Measurements from ENCODE around the gene HTRA3. TPM values are rescaled to one million over a fixed set of nuclear protein-coding genes. Genes with fewer than 3 reads are reported as not detected.

The HTRA3 gene
- total RNA-seq, 2 donors from 2014 or later, result not detected

DNA sequence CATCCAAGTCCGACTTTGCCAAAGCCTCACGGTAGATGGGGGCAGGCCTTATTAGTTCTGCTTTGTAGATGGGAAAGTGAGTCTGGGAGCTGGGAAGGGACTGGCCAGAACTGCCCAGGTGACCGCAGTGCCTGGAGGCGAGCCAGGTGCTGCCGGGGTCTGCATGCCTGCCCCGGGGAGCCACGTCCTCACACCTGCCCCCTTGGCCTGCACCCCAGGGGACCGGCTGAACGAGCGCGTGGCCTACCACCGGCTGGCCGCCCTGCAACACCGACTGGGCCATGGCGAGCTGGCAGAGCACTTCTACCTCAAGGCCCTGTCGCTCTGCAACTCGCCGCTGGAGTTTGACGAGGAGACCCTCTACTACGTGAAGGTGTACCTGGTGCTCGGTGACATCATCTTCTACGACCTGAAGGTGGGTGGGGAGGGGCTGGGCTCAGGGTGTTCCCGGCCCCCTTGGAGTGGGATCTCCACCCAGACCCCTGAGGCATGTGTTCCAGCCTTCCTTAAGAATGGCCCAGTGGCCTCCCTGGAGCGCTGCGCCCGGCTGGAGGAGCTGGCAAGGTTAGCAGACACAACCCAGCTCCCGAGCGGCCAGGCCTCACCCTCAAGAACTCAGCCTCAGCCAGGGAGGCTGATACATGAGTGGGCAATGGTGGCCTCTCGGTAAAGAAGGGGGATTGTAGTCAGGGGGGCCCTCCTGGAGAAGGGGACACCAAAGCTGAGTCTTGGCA, 32.1 kb upstream of the HTRA3 start:
- H3K36me3 Mint-ChIP-seq (ENCODE audit: insufficient read depth in 2 of 2), result no peaks in the 10 kb centered on the region
- no peak overlapping the region for H3K27ac Mint-ChIP-seq
- no peak for ATAC-seq (replicated peaks in 1 of 2)
- DNase-seq, result no peak
- H3K9me3 Mint-ChIP-seq, result no peaks in the 10 kb centered on the region
- no peaks in the 10 kb centered on the region for H3K4me1 Mint-ChIP-seq (ENCODE audit: low read depth)
- H3K4me3 Mint-ChIP-seq, result no peak overlapping the region
- no peaks in the 10 kb centered on the region for H3K27me3 Mint-ChIP-seq (ENCODE audit: low read depth)

DNA sequence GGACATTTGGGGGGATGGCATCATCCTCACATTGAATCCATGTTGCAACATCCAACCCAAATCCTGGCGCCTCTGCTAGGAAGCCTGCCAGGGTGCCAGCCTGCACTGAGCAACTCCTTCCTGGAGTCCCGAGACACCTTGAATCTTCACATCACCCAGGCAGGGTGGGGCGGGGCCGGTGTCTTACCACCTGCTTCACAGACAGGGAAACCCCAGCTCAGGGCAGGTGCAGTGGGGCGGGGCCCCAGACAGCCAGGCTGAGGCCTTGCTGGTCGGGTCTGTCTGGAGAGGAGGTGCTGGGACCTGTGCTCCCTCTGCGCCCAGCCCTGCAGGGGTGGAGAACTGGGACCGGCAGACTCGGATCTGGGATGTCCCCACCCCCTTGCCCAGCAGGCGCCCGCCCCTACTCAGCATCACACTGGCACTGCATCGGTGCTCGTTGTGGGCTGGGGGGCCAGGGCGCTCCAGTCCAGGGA, 31.5 kb upstream of the HTRA3 start:
- H3K9me3 Mint-ChIP-seq, result no peaks in the 10 kb centered on the region
- no peaks in the 10 kb centered on the region for H3K27me3 Mint-ChIP-seq (ENCODE audit: low read depth)
- H3K27ac Mint-ChIP-seq, result no peak overlapping the region
- no peak overlapping the region for H3K4me3 Mint-ChIP-seq
- ATAC-seq (replicated peaks in 1 of 2) (no peak), DNase-seq (no peak)
- no peaks in the 10 kb centered on the region for H3K36me3 Mint-ChIP-seq (ENCODE audit: insufficient read depth in 2 of 2)
- no peaks in the 10 kb centered on the region for H3K4me1 Mint-ChIP-seq (ENCODE audit: low read depth)

DNA sequence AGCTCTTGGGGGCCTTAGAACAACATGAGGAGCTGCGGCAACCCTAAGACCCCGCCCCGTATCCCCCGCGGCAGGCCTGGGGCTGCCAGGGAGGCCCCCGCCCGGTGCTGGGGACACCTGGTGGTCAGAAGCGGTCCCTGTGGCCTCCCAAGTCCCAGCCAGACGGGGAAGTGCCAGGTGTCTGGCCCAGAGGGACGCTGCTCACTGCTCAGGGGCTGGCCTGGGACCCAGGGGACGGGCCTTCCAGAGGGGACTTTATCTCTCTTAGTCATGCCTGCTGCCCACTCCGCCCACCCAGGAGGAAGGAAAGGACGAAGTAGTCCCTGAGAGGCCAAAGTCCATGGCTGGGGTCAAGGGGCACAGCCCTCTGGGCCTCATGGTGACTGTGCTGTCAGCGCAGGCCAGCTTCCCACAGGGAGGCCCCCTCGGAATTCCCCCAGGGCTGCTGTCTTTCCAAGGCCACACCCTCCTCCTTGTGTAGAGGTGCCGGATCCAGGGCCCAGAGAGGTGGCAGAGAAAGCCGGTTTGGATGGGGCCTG, 31.0 kb upstream of the HTRA3 start:
- Mint-ChIP-seq H3K27ac (no peak overlapping the region), H3K9me3 (no peaks in the 10 kb centered on the region), H3K36me3 (ENCODE audit: insufficient read depth in 2 of 2) (no peaks in the 10 kb centered on the region), H3K27me3 (ENCODE audit: low read depth) (no peaks in the 10 kb centered on the region), H3K4me1 (ENCODE audit: low read depth) (no peaks in the 10 kb centered on the region), H3K4me3 (no peak overlapping the region)
- ATAC-seq (replicated peaks in 1 of 2) (no peak), DNase-seq (no peak)

DNA sequence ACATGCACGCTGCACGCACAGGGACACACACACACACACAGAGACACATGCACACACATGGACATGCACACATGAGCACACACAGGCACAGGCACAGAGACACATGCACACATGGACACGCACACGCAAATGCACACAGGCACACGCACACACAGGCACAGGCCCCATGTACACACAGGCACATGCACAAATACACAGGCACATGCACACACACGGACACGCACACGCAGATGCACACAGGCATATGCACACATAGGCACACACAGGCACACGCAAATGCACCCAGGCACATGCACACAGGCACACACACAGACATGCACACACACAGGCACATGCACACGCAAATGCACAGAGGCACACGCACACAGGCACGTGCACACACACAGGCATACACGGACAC, 30.3 kb upstream of the HTRA3 start:
- ATAC-seq (replicated peaks in 1 of 2) (no peak), DNase-seq (no peak)
- H3K9me3 Mint-ChIP-seq, result no peaks in the 10 kb centered on the region
- H3K27me3 Mint-ChIP-seq (ENCODE audit: low read depth), result no peaks in the 10 kb centered on the region
- H3K4me3 Mint-ChIP-seq, result no peak overlapping the region
- H3K27ac Mint-ChIP-seq, result no peak overlapping the region
- H3K36me3 Mint-ChIP-seq (ENCODE audit: insufficient read depth in 2 of 2), result no peaks in the 10 kb centered on the region
- no peaks in the 10 kb centered on the region for H3K4me1 Mint-ChIP-seq (ENCODE audit: low read depth)

GRCh38 chr4:8239661-8240060, 29.9 kb upstream of the HTRA3 start:
- Mint-ChIP-seq H3K27me3 (ENCODE audit: low read depth) (no peaks in the 10 kb centered on the region), H3K27ac (no peak overlapping the region), H3K4me3 (no peak overlapping the region), H3K9me3 (no peaks in the 10 kb centered on the region), H3K36me3 (ENCODE audit: insufficient read depth in 2 of 2) (no peaks in the 10 kb centered on the region), H3K4me1 (ENCODE audit: low read depth) (no peaks in the 10 kb centered on the region)
- DNase-seq (no peak), ATAC-seq (replicated peaks in 1 of 2) (no peak)

DNA sequence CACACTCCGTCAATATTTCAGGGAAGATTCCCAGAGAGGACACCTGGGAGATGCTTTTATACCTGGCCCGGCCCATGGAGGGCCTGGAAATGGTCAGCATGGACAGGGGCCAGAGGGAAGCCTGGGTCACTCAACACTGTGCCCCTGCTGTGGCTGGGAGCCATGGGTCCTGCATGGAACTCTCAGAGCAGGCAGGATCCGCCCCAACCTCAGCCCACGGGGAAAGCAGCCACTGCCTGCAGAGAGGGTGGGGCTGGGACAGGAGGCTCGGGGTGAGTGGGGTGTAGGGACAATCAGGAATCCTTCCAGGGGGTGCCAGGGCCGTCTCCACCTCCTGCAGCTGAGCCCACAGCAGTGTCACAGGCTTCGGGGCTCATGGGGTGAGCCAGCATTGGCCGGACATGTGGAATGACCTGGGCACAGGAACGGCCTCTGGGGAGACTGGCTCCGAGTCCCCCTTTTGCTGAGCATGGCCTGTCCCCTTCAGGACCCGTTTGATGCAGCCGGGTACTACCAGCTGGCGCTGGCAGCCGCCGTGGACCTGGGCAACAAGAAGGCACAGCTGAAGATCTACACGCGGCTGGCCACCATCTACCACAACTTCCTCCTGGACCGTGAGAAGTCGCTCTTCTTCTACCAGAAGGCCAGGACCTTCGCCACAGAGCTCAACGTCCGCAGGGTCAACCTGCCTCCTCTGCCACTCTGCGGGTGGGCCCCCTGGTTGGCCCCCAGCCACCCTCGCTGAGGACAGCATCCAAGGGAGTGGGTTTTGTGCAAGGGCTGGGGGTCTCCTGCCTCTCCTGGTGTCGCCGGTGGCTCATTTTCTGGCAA, 29.1 kb upstream of the HTRA3 start:
- Mint-ChIP-seq H3K4me1 (ENCODE audit: low read depth) (no peaks in the 10 kb centered on the region), H3K4me3 (no peak overlapping the region), H3K36me3 (ENCODE audit: insufficient read depth in 2 of 2) (no peaks in the 10 kb centered on the region), H3K27me3 (ENCODE audit: low read depth) (no peaks in the 10 kb centered on the region), H3K27ac (no peak overlapping the region), H3K9me3 (no peaks in the 10 kb centered on the region)
- DNase-seq (no peak), ATAC-seq (replicated peaks in 1 of 2) (no peak)

DNA sequence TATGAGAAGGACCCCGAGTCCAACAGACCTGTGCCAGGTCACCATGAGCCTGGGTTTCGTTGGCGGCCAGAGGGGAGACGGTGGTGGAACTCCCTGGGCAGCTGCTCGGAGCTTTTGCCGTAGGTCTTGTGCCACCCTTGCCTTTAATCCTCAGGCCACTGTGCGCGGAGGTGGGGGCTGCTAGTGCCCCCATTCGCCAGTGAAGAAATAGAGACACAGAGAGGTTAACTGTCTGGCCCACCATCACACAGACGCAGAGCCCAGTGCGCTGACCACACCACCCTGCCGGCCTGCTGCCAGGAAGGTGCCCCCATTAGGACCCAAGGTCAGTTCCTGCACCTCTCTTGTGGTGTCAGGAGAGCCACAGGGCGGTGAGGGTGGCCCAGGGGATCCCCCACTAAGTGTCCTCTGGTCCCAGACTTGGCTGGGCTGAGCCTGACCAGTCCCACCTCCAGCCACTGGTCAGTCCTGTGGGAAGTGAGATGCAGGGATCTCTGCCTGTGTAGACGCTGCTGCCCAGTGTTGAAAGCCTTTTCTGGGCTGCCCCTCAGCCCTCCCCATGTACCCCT, 28.3 kb upstream of the HTRA3 start:
- no peaks in the 10 kb centered on the region for H3K27me3 Mint-ChIP-seq (ENCODE audit: low read depth)
- H3K27ac Mint-ChIP-seq, result no peak overlapping the region
- H3K36me3 Mint-ChIP-seq (ENCODE audit: insufficient read depth in 2 of 2), result no peaks in the 10 kb centered on the region
- no peaks in the 10 kb centered on the region for H3K9me3 Mint-ChIP-seq
- H3K4me3 Mint-ChIP-seq, result no peak overlapping the region
- ATAC-seq (replicated peaks in 1 of 2) (no peak), DNase-seq (no peak)
- no peaks in the 10 kb centered on the region for H3K4me1 Mint-ChIP-seq (ENCODE audit: low read depth)

DNA sequence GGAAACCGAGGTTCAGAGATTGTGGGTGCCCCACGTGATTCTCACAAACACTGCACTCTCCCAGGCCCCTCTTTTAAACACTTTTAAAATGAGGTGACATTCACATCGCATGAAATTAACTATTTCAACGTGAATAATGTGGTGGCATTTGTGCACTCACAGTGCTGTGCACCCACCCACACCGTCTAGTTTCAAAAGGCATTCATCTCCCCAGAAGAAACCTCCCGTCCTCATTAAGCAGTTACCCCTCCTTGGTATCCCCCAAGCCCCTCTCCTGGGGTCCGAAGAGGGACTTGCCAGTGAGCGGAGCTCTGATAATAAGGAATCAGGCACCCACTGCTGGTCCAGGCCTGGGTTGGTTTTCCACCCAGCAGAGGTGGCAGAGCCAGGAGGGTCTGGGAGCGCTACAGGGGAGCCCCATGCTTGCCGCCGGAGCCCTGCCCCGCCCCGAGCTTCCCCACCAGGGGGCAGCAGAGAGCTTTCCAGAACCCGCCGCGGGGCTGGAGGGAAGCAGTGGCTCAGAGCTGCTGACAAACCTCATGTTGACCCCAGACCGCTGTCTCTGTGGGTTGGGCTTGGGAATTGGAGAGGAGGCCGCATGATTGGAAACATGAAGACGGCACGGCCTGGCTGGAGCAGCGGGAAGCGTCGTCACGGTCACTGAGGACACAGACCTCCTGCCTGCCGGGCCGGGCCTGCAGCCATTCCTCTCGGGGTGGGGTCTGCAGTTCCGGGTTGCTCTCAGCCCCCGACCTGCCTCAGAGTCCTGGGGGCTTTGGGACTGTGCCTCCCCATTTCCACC, 27.5 kb upstream of the HTRA3 start:
- H3K36me3 Mint-ChIP-seq (ENCODE audit: insufficient read depth in 2 of 2), result no peaks in the 10 kb centered on the region
- ATAC-seq (replicated peaks in 1 of 2) (peak; percentile 84 to 87), DNase-seq (peak; percentile 77 to 89)
- no peaks in the 10 kb centered on the region for H3K4me1 Mint-ChIP-seq (ENCODE audit: low read depth)
- H3K4me3 Mint-ChIP-seq, result no peak overlapping the region
- H3K27me3 Mint-ChIP-seq (ENCODE audit: low read depth), result no peaks in the 10 kb centered on the region
- H3K9me3 Mint-ChIP-seq, result no peaks in the 10 kb centered on the region
- no peak overlapping the region for H3K27ac Mint-ChIP-seq

DNA sequence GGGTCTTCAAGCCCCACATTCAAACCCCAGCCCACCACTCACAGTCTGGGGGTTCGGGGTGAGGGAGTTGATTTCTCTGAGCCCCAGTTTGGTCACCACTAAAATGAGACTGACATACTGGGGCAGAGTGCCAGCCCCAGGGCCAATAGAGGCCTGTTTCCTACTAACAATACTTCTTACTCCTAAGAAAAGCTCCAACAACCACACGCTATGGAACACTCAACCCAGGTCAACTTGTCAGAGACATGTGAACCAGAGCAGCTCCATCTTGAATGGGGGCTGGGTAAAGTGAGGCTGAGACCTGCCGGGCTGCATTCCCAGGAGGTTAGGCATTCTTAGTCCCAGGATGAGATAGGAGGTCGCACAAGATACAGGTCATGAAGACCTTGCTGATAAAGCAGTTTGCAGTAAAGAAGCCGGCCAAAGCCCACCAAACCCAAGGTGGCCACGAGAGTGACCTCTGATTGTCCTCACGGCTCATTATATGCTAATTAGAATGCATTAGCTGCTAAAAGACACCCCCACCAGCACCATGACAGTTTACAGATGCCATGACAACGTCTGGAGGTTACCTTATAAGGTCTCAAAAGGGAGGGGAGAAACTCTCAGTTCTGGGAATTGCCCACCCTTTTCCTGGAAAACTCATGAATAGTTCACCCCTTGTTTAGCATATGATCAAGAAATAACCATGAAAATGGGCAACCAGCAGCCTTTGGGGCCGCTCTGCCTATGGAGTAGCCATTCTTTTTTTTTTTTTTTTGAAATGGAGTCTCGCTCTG, 26.6 kb upstream of the HTRA3 start:
- Mint-ChIP-seq H3K36me3 (ENCODE audit: insufficient read depth in 2 of 2) (no peaks in the 10 kb centered on the region), H3K4me1 (ENCODE audit: low read depth) (no peaks in the 10 kb centered on the region), H3K4me3 (no peak overlapping the region), H3K27ac (no peak overlapping the region), H3K9me3 (no peaks in the 10 kb centered on the region), H3K27me3 (ENCODE audit: low read depth) (no peaks in the 10 kb centered on the region)
- DNase-seq (no peak), ATAC-seq (replicated peaks in 1 of 2) (no peak)

GRCh38 chr4:8244001-8244757, 25.4 kb upstream of the HTRA3 start:
- ATAC-seq (replicated peaks in 1 of 2) (no peak), DNase-seq (no peak)
- Mint-ChIP-seq H3K4me3 (no peak overlapping the region), H3K27me3 (ENCODE audit: low read depth) (no peaks in the 10 kb centered on the region), H3K27ac (no peak overlapping the region), H3K36me3 (ENCODE audit: insufficient read depth in 2 of 2) (no peaks in the 10 kb centered on the region), H3K4me1 (ENCODE audit: low read depth) (no peaks in the 10 kb centered on the region), H3K9me3 (no peaks in the 10 kb centered on the region)

DNA sequence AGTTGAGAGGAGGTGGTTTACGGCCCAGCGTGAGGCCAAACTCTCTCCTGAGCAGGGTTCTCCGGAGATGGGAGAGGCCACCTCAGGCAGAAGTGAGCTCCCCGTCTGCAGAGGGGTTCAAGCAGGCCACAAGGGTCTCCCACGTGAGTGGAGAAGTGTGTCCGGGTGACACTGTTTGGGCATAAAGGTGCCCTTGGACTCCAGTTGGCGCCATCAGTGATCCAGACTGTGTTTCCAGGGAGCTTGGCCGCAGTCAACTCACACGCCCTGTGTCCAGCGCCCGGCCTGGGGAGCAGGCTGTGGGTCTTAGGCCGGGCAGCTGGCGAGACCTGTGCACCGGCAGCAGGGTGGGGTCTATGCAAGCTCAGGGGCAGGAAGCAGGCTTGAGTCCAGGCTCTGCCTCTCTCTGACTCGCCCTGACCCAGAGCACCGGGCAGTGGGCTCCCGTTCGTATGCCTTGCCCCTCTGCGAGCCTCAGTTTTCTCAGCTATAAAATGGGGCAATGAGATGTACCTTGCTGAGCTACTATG, 24.6 kb upstream of the HTRA3 start:
- no peaks in the 10 kb centered on the region for H3K36me3 Mint-ChIP-seq (ENCODE audit: insufficient read depth in 2 of 2)
- no peaks in the 10 kb centered on the region for H3K27me3 Mint-ChIP-seq (ENCODE audit: low read depth)
- no peak for ATAC-seq (replicated peaks in 1 of 2)
- H3K4me1 Mint-ChIP-seq (ENCODE audit: low read depth), result no peaks in the 10 kb centered on the region
- no peaks in the 10 kb centered on the region for H3K9me3 Mint-ChIP-seq
- no peak overlapping the region for H3K4me3 Mint-ChIP-seq
- DNase-seq, result no peak
- no peak overlapping the region for H3K27ac Mint-ChIP-seq
